Stimulated activated CD4-positive, alpha-beta T cell treated with anti-CD3 and anti-CD28 coated beads, Interleukin-1b, Interleukin-23, amount 100 ng/mL, for 24 hours (primary cell): Measurements from ENCODE around the gene ANO9.
A peak's percentile ranks its signal among the peaks of the same experiment; 100 is the strongest.
"Not testable (repeated sequence)": the region's sequence is repeated elsewhere in the genome, so short reads cannot be mapped to it uniquely, and the experiment has no call there.

Experiments used
- DNase-seq, 4 experiments: peaks; one replicate each; pipeline ENCODE4 v3.0.0-alpha.2; 2020; ENCODE audit warnings: low read depth in 4 of 4, low spot score in 1 of 4

ANO9 gene

DNA sequence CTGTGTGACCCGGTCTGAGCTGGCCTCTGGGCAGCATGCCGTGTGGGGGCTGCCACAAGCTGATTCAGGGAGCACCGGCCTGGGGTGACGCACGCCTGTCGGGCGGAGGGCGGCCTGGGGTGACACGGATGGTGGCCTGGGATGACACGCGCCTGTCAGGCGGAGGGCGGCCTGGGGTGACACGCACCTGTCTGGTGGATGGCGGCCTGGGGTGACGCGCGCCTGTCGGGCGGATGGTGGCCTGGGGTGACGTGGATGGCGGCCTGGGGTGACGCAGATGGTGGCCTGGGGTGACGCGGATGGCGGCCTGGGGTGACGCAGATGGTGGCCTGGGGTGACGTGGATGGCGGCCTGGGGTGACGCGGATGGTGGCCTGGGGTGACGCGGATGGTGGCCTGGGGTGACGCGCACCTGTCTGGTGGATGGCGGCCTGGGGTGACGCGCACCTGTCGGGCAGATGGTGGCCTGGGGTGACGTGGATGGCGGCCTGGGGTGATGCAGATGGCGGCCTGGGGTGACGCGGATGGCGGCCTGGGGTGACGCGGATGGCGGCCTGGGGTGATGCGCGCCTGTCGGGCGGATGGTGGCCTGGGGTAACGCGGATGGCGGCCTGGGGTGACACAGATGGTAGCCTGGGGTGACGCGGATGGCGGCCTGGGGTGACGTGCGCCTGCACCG lies 29.8 kb upstream of the ANO9 start:
- DNase-seq = no peak

DNA sequence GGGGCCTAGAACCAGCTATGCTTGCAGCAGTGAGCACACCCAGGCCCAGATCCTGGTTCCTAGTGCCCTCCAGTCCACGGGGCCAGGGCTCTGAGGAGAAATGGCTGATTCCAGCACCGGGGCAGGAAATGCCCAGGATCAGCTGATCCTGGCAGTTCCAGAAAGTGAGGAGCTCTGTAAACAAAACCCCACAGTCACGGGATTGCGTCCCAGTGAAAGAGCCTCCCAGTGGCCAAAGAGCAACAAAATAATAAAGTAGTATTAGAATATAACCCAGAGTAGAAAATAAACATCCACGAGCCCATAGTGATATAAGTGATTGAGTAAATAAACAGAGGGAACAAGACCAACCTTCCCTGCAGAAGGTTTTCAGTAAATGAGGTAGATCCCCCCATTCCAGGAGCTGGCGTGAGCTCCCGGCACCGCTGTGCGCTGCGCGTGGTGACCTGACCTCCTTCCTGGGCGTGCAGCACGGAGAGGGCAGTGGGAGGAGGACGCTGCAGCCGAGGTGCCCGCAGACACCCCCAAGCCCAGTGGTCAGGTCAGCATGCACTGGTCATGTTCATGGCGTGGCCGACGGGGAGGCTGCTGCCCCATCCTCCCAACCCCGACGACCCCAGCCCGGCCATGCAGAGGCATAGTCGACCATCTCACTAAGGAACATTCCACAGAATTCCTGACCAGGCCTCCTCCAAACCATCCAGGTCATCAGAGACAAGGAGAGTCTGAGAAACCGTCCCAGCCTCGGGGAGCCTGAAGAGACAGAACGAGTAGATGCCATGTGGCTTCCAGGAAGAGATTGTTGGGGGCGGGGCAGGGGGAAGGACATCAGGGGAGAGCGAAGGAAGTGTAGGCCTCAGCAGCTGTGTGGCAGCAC lies 28.1 kb upstream of the ANO9 start:
- DNase-seq = no peak

- not testable (repeated sequence) for DNase-seq
Measured at GRCh38 chr11:469026-469683, 27.3 kb upstream of the ANO9 start.

DNA sequence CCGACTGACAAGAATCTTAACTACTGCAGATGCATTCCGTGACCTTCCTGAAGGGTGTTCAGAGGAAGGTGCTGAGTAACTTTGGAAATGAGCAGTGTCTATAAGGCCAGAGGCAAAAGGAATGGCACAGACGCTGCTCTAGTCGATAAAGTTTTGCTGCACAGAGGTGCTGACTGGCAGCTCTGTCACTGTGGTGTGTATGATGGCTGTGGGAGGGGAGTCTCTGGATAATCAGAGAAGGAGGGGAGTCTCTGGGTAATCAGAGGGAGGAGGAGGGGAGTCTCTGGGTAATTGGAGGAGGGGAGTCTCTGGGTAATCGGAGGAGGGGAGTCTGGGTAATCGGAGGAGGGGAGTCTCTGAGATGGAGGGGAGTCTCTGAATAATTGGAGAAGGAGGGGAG lies 26.7 kb upstream of the ANO9 start:
- DNase-seq = no peak

GRCh38 chr11:468036-468435 lies 26.2 kb upstream of the ANO9 start:
- DNase-seq = no peak

GRCh38 chr11:465896-466530 lies 24.2 kb upstream of the ANO9 start:
- no peak for DNase-seq

GRCh38 chr11:464316-464715 lies 22.5 kb upstream of the ANO9 start:
- no peak for DNase-seq

- no peak for DNase-seq
Measured at GRCh38 chr11:462107-462890, 20.5 kb upstream of the ANO9 start.

DNA sequence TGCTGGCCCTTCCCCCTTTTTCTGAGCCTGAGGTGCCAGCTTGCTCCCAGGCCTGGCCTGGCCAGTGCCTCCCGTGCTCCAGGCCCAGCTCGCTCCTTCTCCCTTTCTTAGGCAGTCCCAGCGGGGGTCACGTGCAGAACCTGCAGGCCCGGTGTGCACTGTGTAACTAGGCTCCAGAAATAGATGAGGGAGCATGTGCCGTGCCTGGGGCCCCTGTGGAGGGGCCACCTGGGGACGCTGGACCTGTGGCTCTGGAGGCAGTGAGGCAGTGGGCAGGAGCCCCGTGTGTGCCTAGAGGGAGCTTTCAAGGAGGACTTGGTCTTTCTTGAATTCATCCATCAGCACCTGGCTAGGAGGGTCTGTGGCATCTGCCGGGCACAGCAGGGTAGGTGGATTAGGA lies 19.8 kb upstream of the ANO9 start:
- no peak for DNase-seq

- DNase-seq = no peak
Measured at GRCh38 chr11:460331-461199, 18.8 kb upstream of the ANO9 start.

DNA sequence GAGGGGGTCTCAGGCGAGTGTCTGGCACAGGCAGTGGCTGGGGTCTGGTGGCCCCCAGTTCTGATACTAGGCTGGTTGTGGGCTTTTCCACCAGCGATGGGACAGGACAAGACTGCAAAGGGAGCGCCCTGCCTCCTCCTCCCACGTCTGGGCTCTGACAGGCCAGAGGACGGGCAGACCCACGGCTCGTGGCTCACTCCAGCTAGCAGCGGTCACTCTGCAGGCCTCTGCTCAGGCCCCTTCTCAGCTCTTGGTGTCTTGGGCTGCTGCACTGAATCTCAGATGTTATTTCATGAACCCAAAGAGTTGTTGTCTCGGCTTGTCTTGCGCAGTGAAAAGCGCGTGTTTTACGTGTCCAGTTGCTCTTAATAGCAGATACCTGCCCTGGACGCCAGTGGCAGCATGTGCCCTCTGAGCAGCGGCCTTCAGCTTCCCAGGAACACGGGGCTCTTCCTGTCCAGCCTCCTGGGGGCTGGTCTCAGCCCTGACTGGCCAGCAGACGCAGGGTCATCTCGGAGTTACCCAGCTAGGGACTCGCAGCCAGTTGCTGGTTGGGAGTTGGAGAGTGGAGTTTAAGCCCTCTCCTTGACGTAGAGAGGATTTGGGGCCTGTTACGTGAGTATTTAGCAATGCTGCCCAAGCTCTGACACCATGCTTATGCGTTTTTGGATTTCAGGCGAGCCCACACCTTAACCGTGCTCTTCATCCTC lies 17.9 kb upstream of the ANO9 start:
- DNase-seq = no peak

- no peak for DNase-seq
Measured at GRCh38 chr11:457111-457760, 15.4 kb upstream of the ANO9 start.

DNA sequence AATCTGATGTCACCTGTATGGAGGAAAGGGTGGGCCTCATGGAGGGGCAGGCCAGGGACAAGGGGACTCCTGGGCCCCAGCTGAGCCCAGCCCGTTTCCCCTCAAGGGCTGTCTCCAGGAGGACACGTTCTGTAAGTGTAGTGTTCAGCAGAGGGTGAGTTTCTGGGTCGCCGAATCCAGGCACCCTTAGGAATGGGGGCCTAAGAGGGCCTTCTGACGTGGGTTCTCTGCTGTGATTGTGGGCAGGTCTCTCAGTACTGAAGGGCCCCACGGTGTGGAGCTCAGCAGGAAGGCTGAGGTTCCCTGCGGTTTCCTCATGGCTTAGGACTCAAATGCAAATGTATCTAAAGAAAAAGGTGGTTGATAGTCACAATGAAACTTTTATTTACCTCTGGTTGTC lies 14.7 kb upstream of the ANO9 start:
- peak in 1 of 4 experiments; percentile 38 for DNase-seq

DNA sequence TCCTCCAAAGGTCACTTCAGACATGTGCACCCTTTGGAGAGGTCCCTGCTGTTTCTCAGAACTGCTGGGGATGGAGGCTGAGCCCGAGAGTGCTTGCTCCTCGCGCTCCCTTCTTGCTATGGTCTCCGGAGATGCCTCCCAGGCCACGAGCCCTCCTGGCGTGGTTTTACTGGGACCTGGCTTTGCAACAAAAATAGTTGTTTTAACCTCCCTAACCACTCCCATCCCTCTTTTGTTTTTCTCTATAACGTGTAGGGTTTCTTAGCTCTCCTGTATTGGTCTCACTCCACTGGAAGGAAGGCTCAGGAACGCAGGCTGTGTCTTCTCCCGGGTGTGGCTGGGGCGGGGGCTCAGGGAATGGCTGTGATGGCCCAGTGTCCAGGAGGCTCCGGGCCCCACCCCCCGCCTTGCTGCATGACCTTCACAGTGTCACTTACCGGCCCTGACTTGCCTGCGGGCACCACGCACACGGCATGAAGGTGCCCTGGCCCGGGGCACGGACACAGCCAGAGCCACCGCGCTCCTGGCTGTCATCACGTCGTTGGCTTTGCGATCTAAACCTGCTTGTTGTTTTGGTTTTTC lies 13.8 kb upstream of the ANO9 start:
- no peak for DNase-seq

GRCh38 chr11:454801-455565 lies 13.2 kb upstream of the ANO9 start:
- no peak for DNase-seq

DNA sequence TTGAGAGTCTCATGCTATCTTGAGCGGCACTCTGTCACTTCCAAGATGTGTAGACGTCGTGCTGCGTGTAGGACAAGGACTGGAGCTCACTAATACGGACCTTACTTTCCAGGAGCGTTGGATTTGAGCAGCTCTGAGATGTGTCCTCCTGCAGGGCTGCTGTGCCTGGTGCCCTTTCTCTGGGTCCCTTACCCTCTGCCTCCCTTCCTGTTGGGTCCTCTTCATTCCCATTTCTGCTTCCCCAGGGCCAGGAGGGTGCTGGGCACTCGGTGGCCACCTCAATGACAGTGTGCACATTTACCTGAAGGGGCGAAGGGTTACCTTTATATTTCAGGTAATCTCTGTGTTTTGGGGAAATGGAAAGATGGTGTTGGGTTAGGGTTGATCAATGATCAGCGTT lies 12.2 kb upstream of the ANO9 start:
- no peak for DNase-seq

DNA sequence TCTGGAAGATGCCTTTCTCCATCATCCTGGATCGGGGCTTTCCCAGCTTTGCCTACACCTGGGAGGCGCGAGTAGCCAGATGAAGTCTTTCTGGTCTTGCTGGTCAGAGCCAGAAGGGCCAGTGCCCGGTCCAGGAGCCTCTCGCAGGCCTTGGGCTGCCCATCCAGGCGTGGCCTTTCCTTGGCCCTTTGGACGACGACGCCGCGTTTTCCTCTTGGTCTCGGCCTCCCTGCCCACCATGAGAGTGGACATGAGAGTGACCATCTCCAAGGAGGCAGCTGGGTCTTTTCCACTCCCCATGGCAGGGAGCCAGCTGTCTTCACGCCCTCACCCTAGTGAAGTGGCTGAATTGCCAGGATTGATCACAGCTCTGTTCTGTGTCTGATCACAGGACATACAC lies 11.8 kb upstream of the ANO9 start:
- no peak for DNase-seq
